WI38 (cell line): ENCODE results near the gene MBOAT2.

Source experiments
- H3K4me3 ChIP-seq: 2 replicates; pipeline ENCODE4 v1.5.1; 2011; ENCODE audit warnings: low read depth, mild to moderate bottlenecking, control low read depth, low read length
- CTCF ChIP-seq: IDR thresholded peaks from 2 replicates; pipeline ENCODE4 v1.5.1; 2012; ENCODE audit warnings: low read depth, mild to moderate bottlenecking, control low read depth, low read length

The MBOAT2 gene

GRCh38 chr2:8819194-8819593, 184.3 kb downstream of the MBOAT2 start:
- no peak overlapping the region for H3K4me3 ChIP-seq
- TF ChIP-seq CTCF: no peak

- TF ChIP-seq CTCF: no peak
These were observed 186.3 kb downstream of the MBOAT2 start for GRCh38 chr2:8817221-8817620.

GRCh38 chr2:8806885-8807704, 196.4 kb downstream of the MBOAT2 start:
- no peak for TF ChIP-seq CTCF

More at GRCh38 chr2:8817221-8817620, 186.3 kb downstream of the MBOAT2 start:
- H3K4me3 ChIP-seq: no peak overlapping the region

GRCh38 chr2:8805278-8806210, 197.9 kb downstream of the MBOAT2 start:
- H3K4me3 ChIP-seq: no peak overlapping the region
- TF ChIP-seq CTCF: no peak

More at GRCh38 chr2:8806885-8807704, 196.4 kb downstream of the MBOAT2 start:
- no peak overlapping the region for H3K4me3 ChIP-seq

GRCh38 chr2:8803658-8804379, 199.7 kb downstream of the MBOAT2 start:
- TF ChIP-seq CTCF: no peak
- H3K4me3 ChIP-seq: no peak overlapping the region

GRCh38 chr2:8802741-8803140, 200.7 kb downstream of the MBOAT2 start:
- TF ChIP-seq CTCF: no peak
- no peak overlapping the region for H3K4me3 ChIP-seq
